ENCODE measurements around the gene MGST1. TPM values are rescaled to one million over a fixed set of nuclear protein-coding genes. Genes with fewer than 3 reads are reported as not detected.
A peak's percentile ranks its signal among the peaks of the same experiment; 100 is the strongest.

The MGST1 gene, protein sequence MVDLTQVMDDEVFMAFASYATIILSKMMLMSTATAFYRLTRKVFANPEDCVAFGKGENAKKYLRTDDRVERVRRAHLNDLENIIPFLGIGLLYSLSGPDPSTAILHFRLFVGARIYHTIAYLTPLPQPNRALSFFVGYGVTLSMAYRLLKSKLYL
- 10 to 100 TPM in 3 of 4 donors, 1 to 10 TPM in 1; 9.3 to 33.6 (median 15.0) TPM for total RNA-seq
- polyA plus RNA-seq = 10 to 100 TPM; 16.8 to 31.7 (median 24.1) TPM
- long read RNA-seq, donor 1, partial matches to known transcripts = 0 of 7 reads
- long read RNA-seq, donor 1, other reads (novel, unspliced or antisense) = 2 of 7 reads
- long read RNA-seq, donor 2, transcript MGST1-205 (4 exons, 914 nt) = major isoform, 8 of 11 reads
- long read RNA-seq, donor 2, partial matches to known transcripts = 1 of 11 reads
- long read RNA-seq, donor 2, other reads (novel, unspliced or antisense) = 2 of 11 reads

DNA sequence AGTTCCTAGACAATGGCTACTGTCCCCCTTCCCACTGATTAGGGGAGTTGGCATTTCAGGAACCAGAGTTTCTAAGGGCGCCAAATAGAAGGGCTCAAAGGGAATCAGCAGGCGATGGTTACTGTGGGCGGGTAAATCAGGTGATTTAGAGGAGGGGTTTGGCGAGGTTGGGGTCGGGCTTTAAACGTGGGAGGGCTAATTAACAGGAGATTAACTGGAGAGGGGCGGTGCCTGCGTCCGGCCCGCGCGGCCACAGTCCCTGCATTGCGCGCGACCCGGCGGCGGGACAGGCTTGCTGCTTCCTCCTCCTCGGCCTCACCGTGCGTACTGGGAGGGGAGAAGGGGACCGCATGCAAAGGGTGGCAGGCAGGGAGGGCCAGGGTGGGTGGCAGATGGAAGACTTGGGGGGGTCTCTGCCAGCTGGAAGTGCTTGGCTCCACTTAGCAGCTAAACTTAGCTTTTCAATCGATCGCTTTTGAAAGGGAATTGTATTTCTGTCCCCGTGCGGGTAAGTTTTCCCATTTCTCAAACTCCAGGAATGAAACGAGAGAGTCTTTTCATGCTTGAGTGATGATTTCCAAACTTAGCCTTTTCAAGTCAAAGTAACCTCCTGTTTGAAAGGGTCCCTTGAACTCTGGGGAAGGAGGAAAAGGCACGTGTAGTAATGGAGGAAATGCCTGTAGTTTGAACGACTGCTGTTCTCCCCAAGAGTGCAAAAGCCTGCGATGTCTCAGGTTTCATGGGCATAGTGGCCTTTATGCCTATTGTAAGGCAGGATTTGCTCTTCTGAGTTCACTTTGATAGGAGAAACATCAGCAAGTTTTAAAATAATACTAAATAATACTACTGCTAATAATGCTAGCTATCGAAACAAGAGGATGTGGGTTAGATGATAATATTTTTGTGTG, at the start of gene MGST1:
Gene MGST1 (plus strand): TSS at position 255 of the 908 bp plus-strand sequence. CDS start 6,608 bp downstream, outside the sequence.
- Histone ChIP-seq H3K4me1 (no peaks in the 10 kb centered on the region), H3K27me3 (ENCODE audit: insufficient read depth in 3 of 3, low read length in 2 of 3) (no peaks in the 10 kb centered on the region), H3K27ac (peak within 1 kb of the TSS; percentile 16), H3K36me3 (ENCODE audit: insufficient read depth in 1 of 2, low read depth in 1 of 2) (no peaks in the 10 kb centered on the region), H3K4me3 (peak within 1 kb of the TSS; percentile 55), H3K9me3 (no peaks in the 10 kb centered on the region)
- WGBS, 3 donors = 5 to 6% (median 5%) methylated on average over 28 to 31 of the region's 31 CpGs
- ATAC-seq (peak; percentile 40 to 79 (median 66)), DNase-seq (peak; percentile 76 to 80)
- intact Hi-C loops (cut with DNase I) = no loop called here
- TF ChIP-seq, protein P1, sequence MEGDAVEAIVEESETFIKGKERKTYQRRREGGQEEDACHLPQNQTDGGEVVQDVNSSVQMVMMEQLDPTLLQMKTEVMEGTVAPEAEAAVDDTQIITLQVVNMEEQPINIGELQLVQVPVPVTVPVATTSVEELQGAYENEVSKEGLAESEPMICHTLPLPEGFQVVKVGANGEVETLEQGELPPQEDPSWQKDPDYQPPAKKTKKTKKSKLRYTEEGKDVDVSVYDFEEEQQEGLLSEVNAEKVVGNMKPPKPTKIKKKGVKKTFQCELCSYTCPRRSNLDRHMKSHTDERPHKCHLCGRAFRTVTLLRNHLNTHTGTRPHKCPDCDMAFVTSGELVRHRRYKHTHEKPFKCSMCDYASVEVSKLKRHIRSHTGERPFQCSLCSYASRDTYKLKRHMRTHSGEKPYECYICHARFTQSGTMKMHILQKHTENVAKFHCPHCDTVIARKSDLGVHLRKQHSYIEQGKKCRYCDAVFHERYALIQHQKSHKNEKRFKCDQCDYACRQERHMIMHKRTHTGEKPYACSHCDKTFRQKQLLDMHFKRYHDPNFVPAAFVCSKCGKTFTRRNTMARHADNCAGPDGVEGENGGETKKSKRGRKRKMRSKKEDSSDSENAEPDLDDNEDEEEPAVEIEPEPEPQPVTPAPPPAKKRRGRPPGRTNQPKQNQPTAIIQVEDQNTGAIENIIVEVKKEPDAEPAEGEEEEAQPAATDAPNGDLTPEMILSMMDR (IDR thresholded peaks at IDR 0.05) = no peak

GRCh38 chr12:16299403-16299802, 48.0 kb upstream of the MGST1 start:
- intact Hi-C loops (cut with DNase I) = no loop called here
- no peaks in the 10 kb centered on the region for H3K36me3 ChIP-seq (ENCODE audit: insufficient read depth in 1 of 2, low read depth in 1 of 2)
- peak in 1 of 2 donors; percentile 21 for DNase-seq
- no peaks in the 10 kb centered on the region for H3K4me1 ChIP-seq
- no peaks in the 10 kb centered on the region for H3K9me3 ChIP-seq
- TF ChIP-seq, protein P1 (IDR thresholded peaks at IDR 0.05) = no peak
- peaks cover 0 to 3% (median 0%) of the 10 kb centered on the region in 3 donors for H3K27me3 ChIP-seq (ENCODE audit: insufficient read depth in 3 of 3, low read length in 2 of 3)
- ATAC-seq = no peak
- H3K27ac ChIP-seq = no peak overlapping the region
- 41 to 51% (median 46%) methylated on average over 2 of the region's 2 CpGs for WGBS, 3 donors
- no peak overlapping the region for H3K4me3 ChIP-seq

- no peak overlapping the region for H3K4me3 ChIP-seq
- DNase-seq (no peak), ATAC-seq (peak in 1 of 4 donors; percentile 52)
- H3K27ac ChIP-seq = no peak overlapping the region
- H3K27me3 ChIP-seq (ENCODE audit: insufficient read depth in 3 of 3, low read length in 2 of 3) = peaks cover 0 to 3% (median 0%) of the 10 kb centered on the region in 3 donors
- no peaks in the 10 kb centered on the region for H3K9me3 ChIP-seq
- intact Hi-C loops (cut with DNase I) = no loop called here
- WGBS, 3 donors = 30 to 38% (median 38%) methylated on average over 1 of the region's 1 CpG
- H3K4me1 ChIP-seq = no peaks in the 10 kb centered on the region
- H3K36me3 ChIP-seq (ENCODE audit: insufficient read depth in 1 of 2, low read depth in 1 of 2) = no peaks in the 10 kb centered on the region
- TF ChIP-seq, protein P1 (IDR thresholded peaks at IDR 0.05) = no peak
These were observed 47.3 kb upstream of the MGST1 start for GRCh38 chr12:16300122-16300521.

DNA sequence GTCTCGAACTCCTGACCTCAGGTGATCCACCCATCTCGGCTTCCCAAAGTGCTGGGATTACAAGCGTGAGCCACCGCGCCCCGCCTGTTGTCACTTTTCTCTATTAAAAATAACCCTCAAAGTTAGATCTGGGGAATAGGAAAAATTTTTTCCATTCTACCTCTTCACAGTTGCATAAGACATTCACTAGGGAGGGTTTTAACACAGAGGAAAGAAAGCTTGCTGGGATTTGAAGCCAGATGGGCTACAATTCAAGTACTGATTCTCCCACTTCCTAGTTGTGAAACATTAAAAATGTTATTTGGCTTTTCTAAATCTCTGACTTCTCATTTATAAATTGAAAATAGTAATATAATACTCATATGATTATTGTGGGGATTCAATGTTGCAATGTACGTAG, 46.7 kb upstream of the MGST1 start:
- no peaks in the 10 kb centered on the region for H3K4me1 ChIP-seq
- no peak overlapping the region for H3K27ac ChIP-seq
- no peak overlapping the region for H3K4me3 ChIP-seq
- H3K27me3 ChIP-seq (ENCODE audit: insufficient read depth in 3 of 3, low read length in 2 of 3) = peaks cover 0 to under 1% (median 0%) of the 10 kb centered on the region in 3 donors
- DNase-seq (peak; percentile 50 to 72), ATAC-seq (peak in 3 of 4 donors; percentile 45 to 63 (median 48))
- intact Hi-C loops (cut with DNase I) = no loop called here
- no peaks in the 10 kb centered on the region for H3K9me3 ChIP-seq
- WGBS, 3 donors = 74 to 79% (median 75%) methylated on average over 7 of the region's 7 CpGs
- TF ChIP-seq, protein P1 (IDR thresholded peaks at IDR 0.05) = no peak
- H3K36me3 ChIP-seq (ENCODE audit: insufficient read depth in 1 of 2, low read depth in 1 of 2) = no peaks in the 10 kb centered on the region
